ENCODE results near the gene GPR42. TPM values are rescaled to one million over a fixed set of nuclear protein-coding genes. Genes with fewer than 3 reads are reported as not detected.

The GPR42 gene
- total RNA-seq, 4 donors from 2014 or later: 0.70 TPM; not detected in 3

DNA sequence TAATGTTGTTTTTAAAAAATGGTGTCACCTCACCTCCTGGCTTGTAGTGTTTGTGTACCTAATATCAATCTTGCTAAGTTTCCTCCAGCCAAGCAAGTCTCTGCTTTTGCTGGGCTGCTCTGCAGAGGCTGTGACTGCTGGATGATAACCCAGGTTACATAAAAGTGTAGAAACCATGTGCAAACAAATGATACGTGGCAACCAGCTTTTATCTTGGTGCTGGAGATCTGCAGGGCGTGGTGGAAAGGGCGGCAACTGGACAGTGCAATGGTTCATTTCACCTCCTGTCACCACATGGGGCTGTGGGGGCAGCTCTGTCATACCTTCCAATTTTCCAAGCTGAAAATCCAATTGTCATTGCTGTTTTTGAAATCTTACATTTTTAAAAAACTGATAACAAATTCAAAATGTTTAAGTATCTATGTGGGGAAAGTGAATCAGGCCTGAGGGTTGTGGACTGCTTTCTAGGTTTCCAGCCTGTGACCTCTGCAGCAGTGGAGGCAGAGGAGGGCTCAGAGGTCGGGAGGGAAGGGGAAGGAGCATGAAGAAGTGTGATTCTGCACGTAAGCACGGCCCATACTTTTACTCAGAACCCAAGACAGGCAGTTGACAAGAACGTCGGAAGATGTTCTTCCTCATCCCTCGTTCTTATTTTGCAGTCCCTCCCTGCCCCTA is 9.7 kb downstream of the GPR42 start:
- H3K27ac ChIP-seq: no peak overlapping the region
- TF ChIP-seq POLR2A (IDR thresholded peaks at IDR 0.05) (no peak), CTCF (IDR thresholded peaks at IDR 0.05) (no peak)
- H3K36me3 ChIP-seq: no peaks in the 10 kb centered on the region
- peaks cover 0 to under 1% (median 0%) of the 10 kb centered on the region in 4 donors for H3K9me3 ChIP-seq
- H3K27me3 ChIP-seq: no peaks in the 10 kb centered on the region
- no peak overlapping the region for H3K4me3 ChIP-seq
- H3K4me1 ChIP-seq: no peaks in the 10 kb centered on the region
- no peak for DNase-seq

DNA sequence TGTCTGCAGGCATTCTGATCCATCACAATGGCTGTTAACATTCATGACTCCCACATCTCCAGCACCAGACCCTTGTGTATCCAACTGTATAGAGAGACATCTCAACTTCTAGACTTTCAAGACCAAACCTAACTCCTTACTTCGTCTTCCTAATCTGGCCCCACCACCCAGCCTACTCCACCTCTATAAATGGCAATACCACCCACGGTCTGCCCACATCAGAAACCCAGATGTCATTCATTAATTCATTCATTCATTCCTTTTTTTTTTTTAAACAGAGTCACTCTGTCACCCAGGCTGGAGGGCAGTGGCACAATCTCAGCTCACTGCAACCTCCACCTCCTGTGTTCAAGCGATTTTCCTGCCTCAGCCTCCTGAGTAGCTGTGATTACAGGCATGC is 10.4 kb downstream of the GPR42 start:
- no peak for TF ChIP-seq CTCF (IDR thresholded peaks at IDR 0.05)
- no peak for TF ChIP-seq POLR2A (IDR thresholded peaks at IDR 0.05)
- DNase-seq: no peak

DNA sequence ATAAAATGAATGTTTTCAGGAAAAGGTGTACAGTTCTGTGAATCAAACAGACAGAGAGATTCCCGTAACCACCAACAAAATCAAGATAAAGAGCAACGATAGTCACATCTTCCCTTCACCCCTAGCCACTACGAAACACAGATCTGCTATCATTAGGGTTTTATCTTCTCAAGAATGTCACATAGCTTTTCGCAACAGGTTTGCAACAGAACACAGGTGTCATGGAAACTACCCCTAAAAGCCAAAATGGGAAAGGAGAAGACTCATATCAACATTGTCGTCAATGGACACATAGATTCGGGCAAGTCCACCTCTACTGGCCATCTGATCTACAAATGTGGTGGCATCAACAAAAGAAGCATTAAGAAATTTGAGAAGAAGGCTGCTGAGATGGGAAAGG is 11.1 kb downstream of the GPR42 start:
- H3K27ac ChIP-seq: no peak overlapping the region

More for the DNA sequence above, 10.4 kb downstream of the GPR42 start:
- Histone ChIP-seq H3K9me3 (peaks cover 0 to 7% (median 2%) of the 10 kb centered on the region in 4 donors), H3K27me3 (no peaks in the 10 kb centered on the region), H3K4me1 (no peaks in the 10 kb centered on the region), H3K36me3 (no peaks in the 10 kb centered on the region), H3K4me3 (no peak overlapping the region), H3K27ac (no peak overlapping the region)

GRCh38 chr19:35383536-35383935 is 12.7 kb downstream of the GPR42 start:
- H3K27ac ChIP-seq: no peak overlapping the region
- H3K9me3 ChIP-seq: peaks cover 0 to 7% (median 2%) of the 10 kb centered on the region in 4 donors
- no peaks in the 10 kb centered on the region for H3K27me3 ChIP-seq
- no peaks in the 10 kb centered on the region for H3K4me1 ChIP-seq
- no peak overlapping the region for H3K4me3 ChIP-seq
- no peak for DNase-seq
- TF ChIP-seq CTCF (IDR thresholded peaks at IDR 0.05) (no peak), POLR2A (IDR thresholded peaks at IDR 0.05) (no peak)
- H3K36me3 ChIP-seq: no peaks in the 10 kb centered on the region

More for the DNA sequence above, 11.1 kb downstream of the GPR42 start:
- no peaks in the 10 kb centered on the region for H3K4me1 ChIP-seq
- no peak for TF ChIP-seq CTCF (IDR thresholded peaks at IDR 0.05)
- no peak for TF ChIP-seq POLR2A (IDR thresholded peaks at IDR 0.05)
- H3K9me3 ChIP-seq: peaks cover 0 to 7% (median 2%) of the 10 kb centered on the region in 4 donors
- no peaks in the 10 kb centered on the region for H3K36me3 ChIP-seq
- H3K27me3 ChIP-seq: no peaks in the 10 kb centered on the region
- DNase-seq: no peak
- H3K4me3 ChIP-seq: no peak overlapping the region

DNA sequence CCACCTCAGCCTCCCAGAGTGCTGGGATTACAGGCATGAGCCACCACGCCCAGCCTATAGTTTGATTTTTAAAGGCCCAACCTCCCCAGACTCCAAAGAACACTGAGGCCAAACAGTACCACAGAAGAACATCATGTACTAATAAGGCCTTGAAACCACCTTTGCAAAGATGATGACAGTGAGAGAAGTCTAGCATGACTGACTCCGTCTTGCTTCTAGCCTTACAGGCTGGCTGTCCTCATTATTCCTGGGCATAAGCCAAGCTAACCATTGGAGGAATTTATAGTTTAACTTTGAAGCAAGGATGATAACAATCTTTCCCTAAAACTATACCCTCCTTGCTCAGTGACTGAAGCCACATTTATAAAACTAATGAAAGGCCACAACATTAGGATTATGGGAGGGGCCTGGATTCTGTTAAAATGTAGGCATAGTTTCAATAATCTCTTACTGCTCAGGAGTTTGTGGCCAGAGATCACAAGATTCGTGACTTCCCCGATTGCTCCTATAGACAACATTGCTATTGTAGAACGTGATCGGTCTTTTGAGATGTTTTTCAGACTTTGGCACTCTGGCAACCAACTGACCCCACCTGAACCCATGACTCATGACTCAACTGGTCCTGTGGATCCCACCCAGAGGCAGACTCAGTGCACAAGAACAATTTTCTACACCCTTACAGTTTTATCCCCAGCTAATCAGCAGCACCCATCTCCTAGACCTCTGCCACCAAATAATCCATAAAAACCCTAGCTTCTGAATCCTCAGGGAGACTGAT is 17.6 kb downstream of the GPR42 start:
- TF ChIP-seq CTCF (IDR thresholded peaks at IDR 0.05): no peak
- no peak for TF ChIP-seq POLR2A (IDR thresholded peaks at IDR 0.05)
- DNase-seq: no peak
- H3K27ac ChIP-seq: peak overlapping the region in 1 of 4 donors; percentile 6

More for the DNA sequence above, 17.6 kb downstream of the GPR42 start:
- no peaks in the 10 kb centered on the region for H3K36me3 ChIP-seq
- no peaks in the 10 kb centered on the region for H3K27me3 ChIP-seq
- H3K9me3 ChIP-seq: peaks cover 0 to 7% (median 2%) of the 10 kb centered on the region in 4 donors
- H3K4me3 ChIP-seq: no peak overlapping the region
- no peaks in the 10 kb centered on the region for H3K4me1 ChIP-seq

Measured in Peyer's patch (tissue), 4 donors.